Activated naive CD8-positive, alpha-beta T cell treated with anti-CD3 and anti-CD28 coated beads, Interleukin-2, amount 10 ng/mL, durations not matched to agents 7 days and 5 days (primary cell): ENCODE measurements around the gene TXLNB. TPM values are rescaled to one million over a fixed set of nuclear protein-coding genes. Genes with fewer than 3 reads are reported as not detected.

ENCODE experiments used
- ATAC-seq: fragments of 150-1000 bp; cut with Tn5 transposase; one replicate; pipeline ENCODE4 v1.10.0; 2021; ENCODE audit warnings: low read depth, moderate library complexity
- POLR2A ChIA-PET: fragments of 350-600 bp; sonication (Branson Sonifier 250); formaldehyde crosslinking; loops from one replicate; lab custom pipeline; 2021; ENCODE audit warnings: antibody characterized with exemption; lab: Charles Lee
- DNase-seq: peaks from one replicate; pipeline ENCODE4 v3.0.0; 2021
- H3K27ac Mint-ChIP-seq: one replicate; pipeline ENCODE4 v1.8.0; 2022; ENCODE audit warnings: mild to moderate bottlenecking, mixed read lengths
- H3K27me3 Mint-ChIP-seq: one replicate; pipeline ENCODE4 v1.8.0; 2022; ENCODE audit warnings: mild to moderate bottlenecking, moderate library complexity, mixed read lengths
- H3K36me3 Mint-ChIP-seq: one replicate; pipeline ENCODE4 v1.8.0; 2021; ENCODE audit warnings: mild to moderate bottlenecking, mixed read lengths
- H3K4me1 Mint-ChIP-seq: one replicate; pipeline ENCODE4 v1.8.0; 2021; ENCODE audit warnings: mixed read lengths
- H3K4me3 Mint-ChIP-seq: one replicate; pipeline ENCODE4 v1.8.0; 2022; ENCODE audit warnings: mild to moderate bottlenecking, moderate library complexity, mixed read lengths
- H3K9me3 Mint-ChIP-seq: one replicate; pipeline ENCODE4 v1.8.0; 2021; ENCODE audit warnings: mixed read lengths
- total RNA-seq, 2 experiments: library from RNA; stranded (reverse); gene quantifications; one replicate each; pipeline ENCODE4 v1.2.3, GENCODE V29; 2021

TXLNB gene
- total RNA-seq, 2 experiments from 2014 or later: 0.62 to 0.69 TPM

DNA sequence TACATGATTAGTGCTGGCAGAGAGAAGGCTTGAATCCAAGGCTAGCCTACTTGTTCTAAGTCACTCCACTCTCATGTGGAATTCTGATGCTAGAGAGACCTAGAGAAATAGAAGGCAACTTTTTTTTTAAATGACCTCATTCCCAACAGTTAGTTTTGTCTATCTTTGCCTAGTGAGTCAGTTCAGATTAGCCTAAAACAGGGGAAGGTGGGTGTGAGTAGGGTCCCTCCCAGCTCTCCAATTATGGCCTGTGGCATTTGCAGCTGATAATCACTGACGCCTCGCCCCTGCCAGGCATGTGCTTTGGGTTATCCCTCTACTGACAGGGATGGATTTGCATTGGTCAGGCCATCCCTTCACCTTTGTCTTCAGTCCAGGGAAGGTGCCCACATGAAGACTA lies 13.6 kb downstream of the TXLNB start:
- no peak overlapping the region for H3K27ac Mint-ChIP-seq
- no peak overlapping the region for H3K4me3 Mint-ChIP-seq
- DNase-seq: no peak
- H3K27me3 Mint-ChIP-seq: no peaks in the 10 kb centered on the region
- POLR2A ChIA-PET: no interaction called here
- H3K36me3 Mint-ChIP-seq: peaks cover 2% of the 10 kb centered on the region
- ATAC-seq: no peak
- H3K9me3 Mint-ChIP-seq: peaks cover 2% of the 10 kb centered on the region
- H3K4me1 Mint-ChIP-seq: peaks cover 22% of the 10 kb centered on the region

DNA sequence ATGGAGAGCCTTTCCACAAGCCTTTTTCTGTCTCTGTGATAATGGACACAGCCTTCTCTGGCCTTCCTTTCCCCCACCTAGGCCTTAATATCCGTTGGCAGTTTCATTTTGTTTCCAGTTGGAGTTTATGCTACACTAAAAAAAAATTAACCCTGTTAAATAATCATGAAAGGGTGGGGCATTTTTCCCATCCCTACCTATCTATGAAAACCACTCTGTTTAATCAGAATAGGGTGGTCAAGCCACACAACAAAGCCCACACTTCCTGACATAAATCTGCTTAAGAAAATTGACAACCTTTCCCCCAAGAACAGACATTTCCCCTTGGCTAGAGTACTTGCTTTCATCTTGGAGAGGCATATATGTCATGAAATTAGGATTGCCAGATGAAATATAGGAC lies 14.2 kb downstream of the TXLNB start:
- DNase-seq (no peak), ATAC-seq (no peak)
- Mint-ChIP-seq H3K9me3 (no peaks in the 10 kb centered on the region), H3K27me3 (no peaks in the 10 kb centered on the region), H3K27ac (peak overlapping the region; percentile 15), H3K36me3 (peaks cover 2% of the 10 kb centered on the region), H3K4me3 (no peak overlapping the region), H3K4me1 (peaks cover 22% of the 10 kb centered on the region)
- POLR2A ChIA-PET: no interaction called here

DNA sequence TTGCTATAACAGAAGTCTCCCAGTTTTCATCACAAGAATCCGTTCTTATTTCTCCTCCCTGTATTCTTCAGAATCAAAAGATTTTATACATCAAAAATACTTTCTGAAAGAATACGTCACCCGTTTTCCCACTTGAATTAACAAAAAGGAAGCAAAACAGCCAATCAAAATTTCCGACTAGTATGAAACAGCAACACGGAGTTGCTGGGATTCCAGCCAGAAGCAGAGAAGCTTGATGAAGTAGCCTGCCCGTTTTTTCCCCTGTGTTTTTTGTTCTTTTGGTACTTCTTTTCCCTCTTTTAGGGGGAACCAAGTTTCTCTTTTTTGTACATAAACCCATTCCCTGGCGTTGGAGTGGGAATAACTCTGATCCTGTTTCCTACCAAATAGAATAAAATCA lies 14.6 kb downstream of the TXLNB start:
- Mint-ChIP-seq H3K27me3 (no peaks in the 10 kb centered on the region), H3K4me1 (peaks cover 22% of the 10 kb centered on the region), H3K9me3 (no peaks in the 10 kb centered on the region), H3K4me3 (no peak overlapping the region), H3K27ac (no peak overlapping the region), H3K36me3 (peaks cover 2% of the 10 kb centered on the region)
- no peak for DNase-seq
- ATAC-seq: no peak
- POLR2A ChIA-PET: no interaction called here

DNA sequence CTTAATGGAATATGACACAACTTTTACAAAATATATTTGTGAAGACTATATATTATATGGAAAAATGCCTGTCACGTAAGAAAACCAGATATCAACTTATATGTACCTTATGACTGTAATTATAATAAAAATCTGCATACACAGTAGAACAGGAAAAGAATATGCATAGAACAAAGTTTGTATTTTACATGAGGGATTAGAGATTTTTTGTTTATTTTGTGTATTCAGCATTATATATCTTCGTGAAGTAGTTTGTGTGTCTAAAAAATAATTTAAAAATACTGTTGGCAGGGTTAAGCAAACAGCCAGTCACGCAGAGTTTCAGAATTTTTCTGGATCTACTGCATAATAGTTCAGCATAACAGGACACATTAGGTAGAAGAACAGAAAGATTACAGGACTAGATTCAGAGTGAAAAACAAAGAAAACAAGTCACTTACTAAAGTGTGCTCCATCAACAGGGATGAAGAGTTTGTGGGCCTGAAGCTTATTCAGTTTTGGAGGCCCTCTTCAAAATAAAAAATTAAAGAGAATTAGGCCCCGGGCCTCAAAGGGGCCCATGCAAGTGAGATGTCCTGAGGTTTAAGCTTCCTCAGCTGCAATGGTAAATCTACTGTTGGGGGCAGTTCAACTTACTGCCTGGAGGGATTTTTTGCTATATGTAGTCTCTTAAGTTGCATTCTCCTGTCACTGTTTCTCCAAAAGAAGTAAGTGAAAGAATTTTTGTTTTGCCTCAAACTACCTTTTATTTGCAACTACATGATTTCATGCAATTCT lies 16.3 kb downstream of the TXLNB start:
- H3K27ac Mint-ChIP-seq: no peak overlapping the region
- no peaks in the 10 kb centered on the region for H3K9me3 Mint-ChIP-seq
- H3K4me1 Mint-ChIP-seq: peaks cover 15% of the 10 kb centered on the region
- no peaks in the 10 kb centered on the region for H3K27me3 Mint-ChIP-seq
- no peak overlapping the region for H3K4me3 Mint-ChIP-seq
- POLR2A ChIA-PET: interaction anchor here (0.6 kb wide), 1 partner anchor 153 kb away, joined by 3 read pairs; no protein-coding TSS in a partner anchor
- no peak for ATAC-seq
- DNase-seq: no peak
- H3K36me3 Mint-ChIP-seq: peaks cover 2% of the 10 kb centered on the region

DNA sequence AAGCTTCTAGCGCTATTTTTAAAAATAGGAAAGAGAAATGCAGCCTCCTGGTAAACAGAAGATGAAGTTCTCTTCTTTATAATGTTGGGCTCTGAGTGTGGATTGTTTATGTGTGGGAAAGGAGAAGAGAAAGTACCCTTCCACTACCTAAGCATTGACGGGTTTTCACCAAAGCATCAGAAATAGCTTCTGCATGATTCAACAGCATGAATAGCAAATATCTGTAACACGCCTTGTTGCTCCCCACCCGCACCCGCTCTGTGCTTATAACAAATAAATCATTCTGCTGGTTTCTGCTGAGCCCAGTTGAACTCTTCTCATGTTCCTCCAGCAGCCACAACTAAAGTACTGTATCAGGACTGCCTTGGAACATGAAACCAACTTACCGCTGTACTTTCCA lies 20.7 kb downstream of the TXLNB start:
- DNase-seq (no peak), ATAC-seq (no peak)
- no peak overlapping the region for H3K4me3 Mint-ChIP-seq
- POLR2A ChIA-PET: no interaction called here
- no peaks in the 10 kb centered on the region for H3K9me3 Mint-ChIP-seq
- H3K4me1 Mint-ChIP-seq: no peaks in the 10 kb centered on the region
- no peak overlapping the region for H3K27ac Mint-ChIP-seq
- H3K27me3 Mint-ChIP-seq: no peaks in the 10 kb centered on the region
- peaks cover 4% of the 10 kb centered on the region for H3K36me3 Mint-ChIP-seq

DNA sequence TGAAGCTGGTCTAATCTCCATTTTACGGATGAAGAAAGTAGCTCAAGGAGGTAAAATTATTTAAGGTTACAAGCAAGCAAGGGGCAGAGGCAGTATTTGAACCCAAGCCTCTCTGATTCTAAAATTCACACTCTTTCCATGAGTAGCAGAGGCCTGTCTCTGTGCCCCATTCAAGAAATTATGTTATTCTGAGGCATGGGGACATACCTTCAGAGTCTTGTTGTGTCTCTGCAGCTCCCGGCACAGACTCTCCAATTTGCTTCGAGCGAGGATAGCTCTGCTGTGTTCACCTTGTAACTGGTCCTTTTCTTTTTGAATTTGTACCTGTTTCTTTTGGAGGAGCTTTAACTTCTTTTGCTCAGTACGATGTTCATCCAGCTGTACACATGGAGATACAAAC lies 21.5 kb downstream of the TXLNB start:
- POLR2A ChIA-PET: no interaction called here
- Mint-ChIP-seq H3K36me3 (peaks cover 5% of the 10 kb centered on the region), H3K9me3 (no peaks in the 10 kb centered on the region), H3K4me3 (no peak overlapping the region), H3K27me3 (no peaks in the 10 kb centered on the region), H3K4me1 (no peaks in the 10 kb centered on the region), H3K27ac (no peak overlapping the region)
- DNase-seq (no peak), ATAC-seq (no peak)

DNA sequence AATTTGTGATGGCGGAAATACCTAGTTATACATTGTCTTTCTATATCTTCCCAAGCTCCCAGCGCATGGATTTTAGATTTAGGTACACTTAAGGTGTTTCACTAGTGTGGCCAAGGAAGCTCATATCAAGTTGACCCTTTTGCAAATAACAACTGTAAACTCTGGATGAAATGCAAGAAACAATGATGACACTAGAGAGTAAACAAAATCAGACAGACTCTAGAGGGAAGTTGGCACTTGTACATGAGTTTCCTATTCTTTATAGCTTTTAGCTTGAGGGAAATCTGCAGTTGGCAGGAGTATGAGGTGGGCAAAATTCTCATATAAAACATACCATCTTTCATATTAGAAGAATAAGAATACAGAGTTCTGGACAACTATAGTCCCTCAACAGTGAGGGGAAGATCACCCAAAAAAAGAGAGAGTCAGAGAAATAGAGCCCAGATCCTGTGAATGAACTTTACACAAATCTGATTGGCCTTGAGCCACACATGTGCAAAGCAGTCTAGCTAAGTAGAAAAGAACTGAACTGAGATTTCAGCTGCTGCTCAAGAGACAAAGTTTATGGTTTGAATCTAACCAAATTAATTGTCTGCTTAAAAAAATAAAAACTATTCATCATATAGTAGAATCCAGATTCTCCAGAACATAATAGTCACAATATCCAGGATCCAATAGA lies 26.1 kb downstream of the TXLNB start:
- ATAC-seq (no peak), DNase-seq (no peak)
- POLR2A ChIA-PET: no interaction called here
- Mint-ChIP-seq H3K36me3 (peaks cover 4% of the 10 kb centered on the region), H3K4me3 (no peak overlapping the region), H3K4me1 (peaks cover 12% of the 10 kb centered on the region), H3K27ac (no peak overlapping the region), H3K9me3 (no peaks in the 10 kb centered on the region), H3K27me3 (no peaks in the 10 kb centered on the region)

DNA sequence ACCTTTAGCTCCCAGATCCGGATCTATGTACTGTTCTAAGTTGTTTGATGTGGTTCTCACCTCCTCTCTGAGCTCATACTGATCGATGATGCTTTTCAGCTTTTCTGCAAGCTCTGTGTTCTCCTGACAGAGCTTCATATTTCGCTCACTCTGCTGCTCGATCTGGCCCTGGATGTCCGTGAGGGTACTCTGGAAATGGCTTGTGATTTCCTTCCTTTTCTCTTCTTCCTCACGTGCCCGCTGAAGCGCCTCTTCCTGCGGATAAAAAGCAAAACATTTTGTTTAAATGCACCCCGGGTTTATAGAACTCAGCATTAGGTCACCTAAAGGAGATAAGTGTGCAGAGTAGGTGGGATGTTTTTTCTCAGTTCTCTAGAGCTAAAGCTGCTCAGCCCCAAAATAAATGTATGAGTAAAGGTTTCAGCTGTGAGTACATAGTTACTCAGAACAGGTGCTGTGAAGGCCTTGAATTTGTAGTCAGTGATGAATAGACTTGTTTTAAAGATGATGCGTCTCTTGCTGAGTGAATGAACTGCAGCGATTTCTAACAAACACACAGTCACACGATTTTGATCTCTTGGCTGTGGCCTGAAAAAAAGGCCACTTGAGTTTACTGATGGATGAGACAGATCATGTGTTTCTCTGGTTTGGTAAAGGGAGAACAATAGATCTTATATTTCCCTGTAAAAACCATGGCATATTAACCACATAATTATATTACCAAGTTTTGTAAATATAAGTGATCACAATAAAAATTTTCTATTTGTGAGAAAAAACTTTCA lies 29.1 kb downstream of the TXLNB start:
- H3K4me1 Mint-ChIP-seq: peaks cover 12% of the 10 kb centered on the region
- no peaks in the 10 kb centered on the region for H3K9me3 Mint-ChIP-seq
- H3K4me3 Mint-ChIP-seq: peak overlapping the region; percentile 73
- H3K36me3 Mint-ChIP-seq: peaks cover 4% of the 10 kb centered on the region
- DNase-seq: no peak
- peak; percentile 96 for ATAC-seq
- H3K27me3 Mint-ChIP-seq: no peaks in the 10 kb centered on the region
- POLR2A ChIA-PET: interaction anchor here (0.7 to 1.2 kb wide), 2 partner anchors 110 to 113 kb away, joined by 3 to 4 read pairs; no protein-coding TSS in a partner anchor
- H3K27ac Mint-ChIP-seq: peak overlapping the region; percentile 67

DNA sequence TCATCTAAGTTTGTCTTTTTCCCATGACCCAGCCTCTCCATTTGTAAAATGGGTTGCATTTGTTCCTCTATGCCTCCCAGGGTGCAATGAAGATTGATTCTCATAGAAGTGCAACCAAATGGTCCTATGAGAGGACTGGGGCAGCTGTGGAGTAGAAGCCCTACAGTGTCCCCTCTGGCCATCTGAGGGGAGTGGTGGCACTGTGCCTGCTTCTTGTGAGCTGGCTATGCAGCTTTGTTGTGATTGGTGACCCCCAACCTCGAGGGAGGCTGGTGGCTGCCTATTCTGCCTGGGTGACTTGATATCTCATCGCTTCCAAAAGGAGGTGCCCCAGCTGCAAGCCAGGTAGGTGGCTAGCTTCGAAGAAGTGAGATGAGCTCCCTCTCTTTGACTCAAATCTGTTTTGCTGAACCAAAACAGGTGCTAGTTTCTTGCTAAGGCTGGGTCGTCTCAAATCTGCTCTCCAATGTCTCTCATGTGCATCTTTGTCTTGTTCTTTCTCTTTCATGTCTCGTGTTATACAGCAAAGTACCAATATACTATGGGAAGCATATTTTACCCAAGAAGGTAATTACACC lies 33.9 kb downstream of the TXLNB start:
- no peak overlapping the region for H3K27ac Mint-ChIP-seq
- ATAC-seq (no peak), DNase-seq (no peak)
- POLR2A ChIA-PET: no interaction called here
- H3K9me3 Mint-ChIP-seq: no peaks in the 10 kb centered on the region
- H3K27me3 Mint-ChIP-seq: no peaks in the 10 kb centered on the region
- H3K4me1 Mint-ChIP-seq: peaks cover 9% of the 10 kb centered on the region
- no peak overlapping the region for H3K4me3 Mint-ChIP-seq
- H3K36me3 Mint-ChIP-seq: no peaks in the 10 kb centered on the region

DNA sequence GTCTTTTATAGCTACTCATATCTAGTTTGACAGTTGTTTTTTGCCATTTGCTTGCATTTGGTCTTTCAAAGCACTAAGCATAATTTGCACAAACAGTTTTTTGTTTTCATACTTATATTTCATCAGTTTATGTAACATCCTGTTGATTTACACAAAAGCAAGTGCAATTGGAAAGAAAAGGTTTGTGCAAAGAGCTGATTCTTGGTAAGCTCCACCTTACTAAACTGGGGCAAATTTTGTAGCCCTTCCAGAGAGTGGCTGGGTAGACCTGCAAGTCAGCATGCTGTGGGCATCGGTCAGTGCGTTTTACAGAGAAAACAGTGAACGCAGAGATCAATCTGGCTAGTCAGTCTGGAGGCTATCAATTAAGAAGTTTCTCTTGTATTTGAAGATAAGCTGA lies 34.5 kb downstream of the TXLNB start:
- peaks cover 3% of the 10 kb centered on the region for H3K4me1 Mint-ChIP-seq
- no peak overlapping the region for H3K4me3 Mint-ChIP-seq
- H3K9me3 Mint-ChIP-seq: no peaks in the 10 kb centered on the region
- ATAC-seq (no peak), DNase-seq (no peak)
- no peaks in the 10 kb centered on the region for H3K36me3 Mint-ChIP-seq
- no peak overlapping the region for H3K27ac Mint-ChIP-seq
- POLR2A ChIA-PET: interaction anchor here (0.6 kb wide), 1 partner anchor 119 kb away, joined by 3 read pairs; no protein-coding TSS in a partner anchor
- no peaks in the 10 kb centered on the region for H3K27me3 Mint-ChIP-seq

DNA sequence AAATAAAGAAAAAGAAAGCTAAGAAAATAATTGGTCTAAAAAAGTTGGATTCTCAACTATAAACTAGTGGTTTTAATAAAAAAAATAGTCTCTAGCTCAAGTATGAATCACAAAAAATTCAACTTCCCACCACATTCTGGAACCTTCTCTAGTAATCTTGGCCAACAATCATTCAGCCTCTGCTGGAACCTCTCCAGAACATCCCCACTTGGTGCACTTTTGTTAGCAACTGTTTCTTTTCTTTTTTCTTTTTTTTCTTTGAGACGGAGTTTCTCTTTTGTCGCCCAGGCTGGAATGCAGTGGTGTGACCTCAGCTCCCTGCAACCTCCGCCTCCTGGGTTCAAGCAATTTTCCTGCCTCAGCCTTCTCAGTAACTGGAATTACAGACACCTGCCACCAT lies 35.7 kb downstream of the TXLNB start:
- no peak overlapping the region for H3K27ac Mint-ChIP-seq
- no peaks in the 10 kb centered on the region for H3K27me3 Mint-ChIP-seq
- H3K4me1 Mint-ChIP-seq: peaks cover 11% of the 10 kb centered on the region
- DNase-seq (no peak), ATAC-seq (no peak)
- H3K4me3 Mint-ChIP-seq: no peak overlapping the region
- no peaks in the 10 kb centered on the region for H3K9me3 Mint-ChIP-seq
- H3K36me3 Mint-ChIP-seq: no peaks in the 10 kb centered on the region
- POLR2A ChIA-PET: no interaction called here

DNA sequence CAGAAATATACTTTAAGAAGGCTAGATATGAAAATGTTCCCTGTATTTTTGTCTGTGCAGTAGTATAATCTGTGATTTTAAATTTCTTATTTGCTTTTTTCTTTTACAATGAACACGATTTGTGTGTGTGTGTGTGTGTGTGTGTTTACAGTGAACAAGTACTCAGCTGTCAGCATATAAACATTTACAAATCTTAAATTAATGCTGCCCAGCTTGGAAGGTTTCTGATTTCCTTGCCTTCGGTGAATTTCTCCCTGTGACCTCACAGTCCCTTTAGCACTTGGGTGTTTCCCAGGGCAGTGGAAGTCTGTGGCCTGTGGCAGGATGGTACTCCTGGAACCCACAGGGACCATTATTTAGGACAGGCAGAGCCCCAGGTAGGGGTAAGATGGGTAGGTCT lies 37.6 kb downstream of the TXLNB start:
- Mint-ChIP-seq H3K4me1 (peaks cover 23% of the 10 kb centered on the region), H3K27ac (no peak overlapping the region)
- no peak for ATAC-seq

DNA sequence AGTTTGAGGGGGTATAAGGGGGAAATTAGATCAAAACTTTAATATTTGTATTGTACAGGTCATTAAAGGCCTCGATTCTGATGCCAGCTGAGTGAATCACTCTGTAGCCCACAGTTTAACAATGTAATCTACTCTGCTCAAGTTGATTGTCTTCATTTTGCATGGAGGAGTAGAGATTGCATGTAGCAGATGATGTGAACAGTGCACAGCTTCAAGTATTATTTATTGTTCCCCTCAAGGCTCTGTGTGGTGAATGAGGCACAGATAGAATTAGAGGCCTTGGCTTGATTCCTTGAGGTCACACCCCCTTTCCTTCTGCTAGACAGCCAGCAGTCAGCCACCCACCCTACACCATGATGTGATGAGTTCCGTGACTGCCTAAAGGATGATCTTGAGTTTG lies 38.1 kb downstream of the TXLNB start:
- ATAC-seq: no peak
- POLR2A ChIA-PET: no interaction called here
- DNase-seq: no peak
- Mint-ChIP-seq H3K27me3 (no peaks in the 10 kb centered on the region), H3K4me3 (no peak overlapping the region), H3K9me3 (no peaks in the 10 kb centered on the region), H3K36me3 (no peaks in the 10 kb centered on the region), H3K27ac (no peak overlapping the region), H3K4me1 (peaks cover 23% of the 10 kb centered on the region)

More for the DNA sequence above, 37.6 kb downstream of the TXLNB start:
- POLR2A ChIA-PET: no interaction called here
- no peak overlapping the region for H3K4me3 Mint-ChIP-seq
- DNase-seq: no peak
- H3K9me3 Mint-ChIP-seq: no peaks in the 10 kb centered on the region
- H3K36me3 Mint-ChIP-seq: no peaks in the 10 kb centered on the region
- no peaks in the 10 kb centered on the region for H3K27me3 Mint-ChIP-seq
